NCI-H128 (cell line): ENCODE results near the gene IFITM1.
"Not testable (repeated sequence)": the region's sequence is repeated elsewhere in the genome, so short reads cannot be mapped to it uniquely, and the experiment has no call there.

ENCODE experiments used
- DNase-seq: peaks from one replicate; lab custom pipeline; 2025; ENCODE audit not compliant: unreplicated experiment; lab: John Stamatoyannopoulos, UW

The IFITM1 gene

GRCh38 chr11:325796-326591, 12.2 kb downstream of the IFITM1 start:
- DNase-seq = no peak

DNA sequence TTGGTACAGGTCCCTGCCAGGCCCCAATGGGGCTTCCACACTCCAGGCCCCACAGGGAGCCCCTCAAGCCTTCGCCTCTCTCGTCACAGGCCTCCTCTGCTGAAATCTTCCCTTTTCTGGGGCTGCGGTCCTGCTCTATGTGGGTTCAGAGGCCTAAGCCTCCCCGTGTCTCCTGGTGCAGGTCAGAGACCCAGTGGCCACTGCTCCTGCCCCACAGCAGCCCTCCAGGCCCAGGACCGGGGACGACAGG, 12.7 kb downstream of the IFITM1 start:
- no peak for DNase-seq

GRCh38 chr11:326842-327580, 13.2 kb downstream of the IFITM1 start:
- DNase-seq = no peak

DNA sequence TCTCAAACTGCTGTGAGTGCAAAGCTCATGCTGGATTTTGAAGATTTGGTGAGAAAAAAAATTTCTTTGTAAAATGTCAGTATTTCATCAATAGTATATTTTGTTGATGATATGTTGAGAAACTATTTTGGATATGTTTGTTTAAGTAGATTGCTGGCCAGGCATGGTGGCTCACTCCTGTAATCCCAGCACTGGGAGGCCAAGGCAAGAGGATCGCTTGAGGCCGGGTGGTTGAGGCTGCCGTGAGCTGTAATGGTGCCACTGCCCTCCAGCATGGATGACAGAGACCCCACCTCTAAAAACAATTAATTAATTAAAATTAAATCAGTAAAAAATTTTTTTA, 13.7 kb downstream of the IFITM1 start:
- no peak for DNase-seq

- DNase-seq = no peak
Measured at GRCh38 chr11:328012-328411, 14.2 kb downstream of the IFITM1 start.

- not testable (repeated sequence) for DNase-seq
Measured at GRCh38 chr11:328516-329100, 14.8 kb downstream of the IFITM1 start.

DNA sequence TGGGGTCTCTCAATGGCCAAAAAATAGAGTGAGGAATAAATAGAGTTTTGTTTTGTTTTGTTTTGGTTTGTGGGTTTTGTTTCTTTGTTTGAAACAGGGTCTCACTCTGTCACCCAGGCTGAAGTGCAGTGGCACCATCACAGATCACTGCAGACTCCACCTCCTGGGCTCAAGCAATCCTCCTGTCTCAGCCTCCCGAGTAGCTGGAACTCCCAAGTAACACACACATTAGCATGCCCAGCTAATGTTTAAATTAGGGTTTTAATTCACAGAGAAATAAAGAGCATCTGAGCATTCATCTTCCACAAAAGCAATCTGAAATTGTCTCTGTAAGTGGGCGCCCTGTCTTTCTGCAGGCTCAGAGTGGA, 16.0 kb downstream of the IFITM1 start:
- no peak for DNase-seq

DNA sequence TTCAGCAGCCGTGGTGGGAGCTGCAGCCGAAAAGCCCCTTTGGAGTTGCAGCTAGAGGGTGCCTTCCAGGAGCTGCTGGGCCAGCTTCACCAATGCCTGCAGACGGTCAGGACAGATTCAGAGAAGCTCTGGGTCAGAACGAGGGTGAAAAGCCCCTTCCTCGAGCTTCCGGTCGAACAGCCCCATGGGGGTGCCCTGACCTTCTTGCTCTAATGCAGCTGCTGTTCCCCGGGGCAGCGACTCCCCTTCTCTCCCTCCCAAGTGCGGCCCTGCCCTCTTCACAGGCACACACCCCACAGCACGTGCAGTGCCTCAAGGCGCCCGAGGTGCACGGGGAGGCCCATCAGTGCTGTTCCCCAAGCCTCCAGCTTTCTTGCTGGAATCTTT, 16.5 kb downstream of the IFITM1 start:
- DNase-seq = no peak

GRCh38 chr11:330694-331357, 17.0 kb downstream of the IFITM1 start:
- no peak for DNase-seq

GRCh38 chr11:331358-332060, 17.7 kb downstream of the IFITM1 start:
- no peak for DNase-seq

DNA sequence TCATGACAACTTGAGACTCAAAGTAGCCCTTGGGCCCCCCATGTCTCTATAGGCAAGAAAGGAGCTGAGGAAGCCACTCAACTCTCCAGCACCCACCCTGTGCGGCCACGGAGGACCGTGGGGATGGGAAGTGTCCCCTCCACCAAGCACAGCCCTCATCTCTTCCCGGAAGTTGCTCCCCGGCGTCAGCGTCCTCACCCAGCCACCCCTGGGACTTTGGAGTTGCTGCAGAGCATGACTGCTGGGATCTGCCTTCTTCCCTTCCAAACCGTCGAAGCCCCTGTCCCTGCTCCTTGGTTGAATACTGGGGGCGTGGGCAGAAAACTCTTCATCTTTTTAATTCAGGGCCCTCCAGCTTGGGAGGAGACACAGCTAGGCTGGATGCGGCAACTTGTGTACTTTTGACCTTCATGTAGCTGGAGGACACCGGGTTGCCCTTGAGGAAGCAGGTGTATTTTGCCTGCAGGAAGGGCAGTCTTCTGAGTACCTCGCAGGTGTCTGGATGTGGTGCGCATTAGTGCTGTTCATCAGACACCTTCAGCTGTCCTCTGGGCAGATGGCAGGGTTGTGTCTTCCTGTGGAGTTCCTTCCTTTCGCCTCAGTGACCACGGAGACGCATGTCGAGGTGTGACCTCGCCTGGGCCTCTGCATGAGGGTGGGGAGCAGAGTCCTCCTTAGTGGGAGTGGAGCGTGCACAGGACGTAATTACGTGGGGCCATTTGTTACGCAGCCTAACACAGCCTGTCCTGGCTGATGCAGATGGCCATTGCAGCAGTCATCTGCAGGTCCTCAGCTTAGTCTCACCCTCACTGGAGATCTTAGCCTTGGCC, 19.0 kb downstream of the IFITM1 start:
- no peak for DNase-seq

- not testable (repeated sequence) for DNase-seq
Measured at GRCh38 chr11:333616-334263, 19.9 kb downstream of the IFITM1 start.

DNA sequence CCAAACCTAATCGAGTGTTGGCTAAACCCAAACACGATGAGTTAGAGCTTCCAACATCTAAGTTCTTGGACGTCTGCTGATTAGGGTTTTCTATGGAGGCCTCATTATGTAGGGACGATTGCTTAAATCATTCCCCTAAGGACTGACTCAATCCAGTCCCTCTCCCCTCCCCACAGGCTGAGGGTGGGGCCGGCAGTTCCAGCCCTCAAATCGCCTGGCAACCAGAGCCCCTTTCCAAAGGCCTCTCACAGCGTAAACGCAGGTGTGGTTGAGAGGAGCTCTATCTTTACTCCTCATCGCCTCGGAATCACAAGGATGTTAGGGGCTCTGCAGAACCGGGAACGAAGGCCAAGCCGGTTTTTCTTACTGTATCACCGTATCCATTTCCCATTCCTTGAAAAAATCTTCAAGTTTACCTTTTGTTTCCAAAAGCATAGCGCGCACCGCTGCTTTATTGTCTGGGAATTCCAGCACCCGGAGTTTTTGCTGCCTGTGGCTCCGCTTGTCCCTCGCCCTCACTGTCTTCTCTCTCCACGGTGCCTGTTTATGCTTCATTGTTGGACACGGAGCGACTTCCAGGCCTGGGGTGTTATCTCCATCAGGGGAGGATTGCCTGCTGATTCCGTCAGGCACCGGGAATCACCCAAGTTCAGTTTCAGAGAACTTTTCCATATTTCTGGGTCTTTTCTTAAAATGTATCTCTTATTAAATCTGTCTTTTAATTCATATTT, 20.6 kb downstream of the IFITM1 start:
- DNase-seq = no peak

GRCh38 chr11:335779-336658, 22.2 kb downstream of the IFITM1 start:
- DNase-seq = no peak

- no peak for DNase-seq
Measured at GRCh38 chr11:336659-337198, 22.9 kb downstream of the IFITM1 start.

- no peak for DNase-seq
Measured at GRCh38 chr11:337711-338110, 23.9 kb downstream of the IFITM1 start.

DNA sequence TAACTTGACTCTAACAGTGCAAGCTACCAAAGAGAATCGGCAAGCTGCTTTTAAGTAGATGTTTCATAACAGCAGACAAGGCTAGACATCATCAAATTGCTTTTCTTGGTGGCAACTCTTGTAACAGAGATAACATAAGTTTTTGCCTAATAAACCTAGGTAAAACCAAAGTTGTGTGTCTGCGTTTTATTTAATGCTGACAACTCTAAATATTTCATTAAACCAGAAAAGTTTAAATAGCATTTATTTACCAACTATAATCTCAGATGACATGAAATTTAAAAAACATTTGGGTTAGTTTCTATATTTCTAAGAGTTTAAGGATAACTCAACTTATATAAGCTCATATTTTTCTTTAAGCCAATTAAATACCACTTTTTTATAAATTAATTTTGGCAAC, 26.1 kb downstream of the IFITM1 start:
- DNase-seq = no peak
